Parathyroid adenoma (tissue), 2 donors: Measurements from ENCODE around the gene DCLK1.

Experiments used
- H2AFZ ChIP-seq: fragments of 300-600 bp; sonication (generic); one replicate; pipeline ENCODE4 v1.7.0; 2017; ENCODE audit warnings: antibody characterized with exemption, mild to moderate bottlenecking
- H3K27ac ChIP-seq: fragments of 300-600 bp; sonication (generic); one replicate; pipeline ENCODE4 v1.7.0; 2017
- H3K27me3 ChIP-seq: fragments of 300-600 bp; sonication (generic); one replicate; pipeline ENCODE4 v1.7.0; 2017; ENCODE audit warnings: low read length; ENCODE audit not compliant: control insufficient read depth, insufficient read depth
- H3K36me3 ChIP-seq: fragments of 300-600 bp; sonication (generic); one replicate; pipeline ENCODE4 v1.7.0; 2017; ENCODE audit warnings: low read length; ENCODE audit not compliant: control insufficient read depth, insufficient read depth
- H3K4me1 ChIP-seq: fragments of 300-600 bp; sonication (generic); one replicate; pipeline ENCODE4 v1.7.0; 2017; ENCODE audit warnings: control low read depth
- H3K4me2 ChIP-seq: fragments of 300-600 bp; sonication (generic); one replicate; pipeline ENCODE4 v1.7.0; 2017; ENCODE audit warnings: low read length
- H3K4me3 ChIP-seq: fragments of 300-600 bp; sonication (generic); one replicate; pipeline ENCODE4 v1.7.0; 2017; ENCODE audit warnings: low read depth, low read length
- H3K79me2 ChIP-seq: fragments of 300-600 bp; sonication (generic); one replicate; pipeline ENCODE4 v1.7.0; 2017; ENCODE audit warnings: control low read depth
- H3K9ac ChIP-seq: fragments of 300-600 bp; sonication (generic); one replicate; pipeline ENCODE4 v1.7.0; 2017; ENCODE audit warnings: mild to moderate bottlenecking
- H3K9me3 ChIP-seq: fragments of 300-600 bp; sonication (generic); one replicate; pipeline ENCODE4 v1.7.0; 2017; ENCODE audit warnings: low read length; ENCODE audit not compliant: control insufficient read depth
- TF ChIP-seq, protein P1 (sequence below): fragments of 300-600 bp; sonication (generic); IDR thresholded peaks from one replicate; pipeline ENCODE4 v1.7.0; 2017; ENCODE audit warnings: antibody characterized with exemption, mild to moderate bottlenecking
- donor health status: primary hyperparathyroidism.

The DCLK1 gene

DNA sequence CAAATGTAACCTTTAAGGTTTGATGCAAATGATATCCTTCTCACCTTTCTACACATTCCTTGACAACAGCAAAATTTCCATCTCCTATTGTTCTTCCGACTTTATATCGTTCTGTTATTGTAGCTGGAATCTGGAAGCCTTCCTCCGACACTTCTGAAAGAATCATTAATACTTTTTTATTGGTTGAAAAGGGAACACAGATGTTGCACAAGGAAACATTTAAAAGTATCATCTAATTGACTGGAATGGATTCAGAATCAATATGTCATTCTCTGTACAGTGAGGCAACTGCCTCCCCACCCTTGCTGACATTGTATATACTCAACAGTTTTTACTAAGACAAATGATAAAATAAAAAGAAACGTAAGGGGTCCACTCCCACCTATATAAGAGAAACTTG lies 295.2 kb downstream of the DCLK1 start:
- no peaks in the 10 kb centered on the region for H3K9me3 ChIP-seq
- H3K4me2 ChIP-seq: no peak overlapping the region
- no peaks in the 10 kb centered on the region for H3K4me1 ChIP-seq
- H3K36me3 ChIP-seq: no peaks in the 10 kb centered on the region
- H3K79me2 ChIP-seq: no peaks in the 10 kb centered on the region
- TF ChIP-seq, protein P1, sequence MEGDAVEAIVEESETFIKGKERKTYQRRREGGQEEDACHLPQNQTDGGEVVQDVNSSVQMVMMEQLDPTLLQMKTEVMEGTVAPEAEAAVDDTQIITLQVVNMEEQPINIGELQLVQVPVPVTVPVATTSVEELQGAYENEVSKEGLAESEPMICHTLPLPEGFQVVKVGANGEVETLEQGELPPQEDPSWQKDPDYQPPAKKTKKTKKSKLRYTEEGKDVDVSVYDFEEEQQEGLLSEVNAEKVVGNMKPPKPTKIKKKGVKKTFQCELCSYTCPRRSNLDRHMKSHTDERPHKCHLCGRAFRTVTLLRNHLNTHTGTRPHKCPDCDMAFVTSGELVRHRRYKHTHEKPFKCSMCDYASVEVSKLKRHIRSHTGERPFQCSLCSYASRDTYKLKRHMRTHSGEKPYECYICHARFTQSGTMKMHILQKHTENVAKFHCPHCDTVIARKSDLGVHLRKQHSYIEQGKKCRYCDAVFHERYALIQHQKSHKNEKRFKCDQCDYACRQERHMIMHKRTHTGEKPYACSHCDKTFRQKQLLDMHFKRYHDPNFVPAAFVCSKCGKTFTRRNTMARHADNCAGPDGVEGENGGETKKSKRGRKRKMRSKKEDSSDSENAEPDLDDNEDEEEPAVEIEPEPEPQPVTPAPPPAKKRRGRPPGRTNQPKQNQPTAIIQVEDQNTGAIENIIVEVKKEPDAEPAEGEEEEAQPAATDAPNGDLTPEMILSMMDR: no peak
- H3K27ac ChIP-seq: no peak overlapping the region
- H3K27me3 ChIP-seq: no peaks in the 10 kb centered on the region
- no peak overlapping the region for H3K4me3 ChIP-seq
- H3K9ac ChIP-seq: no peak overlapping the region
- H2AFZ ChIP-seq: no peak overlapping the region

DNA sequence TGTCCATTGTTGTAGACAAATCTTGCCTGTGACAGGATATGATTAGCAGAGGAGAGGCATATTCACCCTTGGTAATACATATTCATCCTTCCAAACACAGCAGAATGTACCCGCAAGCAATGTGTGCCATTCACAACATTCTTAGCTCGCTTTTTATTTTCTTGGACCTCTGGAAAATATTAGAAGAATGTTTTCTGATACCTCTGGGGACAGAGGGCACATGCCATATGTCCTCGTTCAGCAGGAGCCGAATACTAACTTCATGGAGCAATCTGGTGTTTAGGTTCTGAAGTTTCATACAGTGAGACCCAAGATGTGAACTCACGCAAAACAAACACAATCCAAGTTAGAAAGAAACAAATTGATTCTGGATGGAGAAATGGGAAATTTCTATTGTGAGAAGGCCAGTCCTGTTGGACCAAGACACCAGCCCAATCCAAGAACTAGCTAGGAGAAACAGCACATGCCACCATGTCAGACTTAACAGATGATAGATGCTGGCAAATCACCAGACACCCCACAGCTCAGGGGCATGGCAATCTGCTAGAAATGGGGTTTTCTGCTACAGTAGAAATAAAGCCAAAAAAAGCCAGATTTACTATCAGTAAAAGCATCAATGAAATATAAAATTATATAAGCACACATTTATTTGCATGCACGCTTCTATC lies 297.4 kb downstream of the DCLK1 start:
- Histone ChIP-seq H3K4me3 (no peak overlapping the region), H3K9me3 (no peaks in the 10 kb centered on the region), H3K27ac (no peak overlapping the region), H3K4me2 (no peak overlapping the region), H3K9ac (no peak overlapping the region), H2AFZ (no peak overlapping the region), H3K36me3 (no peaks in the 10 kb centered on the region), H3K27me3 (no peaks in the 10 kb centered on the region), H3K79me2 (no peaks in the 10 kb centered on the region), H3K4me1 (no peaks in the 10 kb centered on the region)
- TF ChIP-seq, protein P1: no peak

DNA sequence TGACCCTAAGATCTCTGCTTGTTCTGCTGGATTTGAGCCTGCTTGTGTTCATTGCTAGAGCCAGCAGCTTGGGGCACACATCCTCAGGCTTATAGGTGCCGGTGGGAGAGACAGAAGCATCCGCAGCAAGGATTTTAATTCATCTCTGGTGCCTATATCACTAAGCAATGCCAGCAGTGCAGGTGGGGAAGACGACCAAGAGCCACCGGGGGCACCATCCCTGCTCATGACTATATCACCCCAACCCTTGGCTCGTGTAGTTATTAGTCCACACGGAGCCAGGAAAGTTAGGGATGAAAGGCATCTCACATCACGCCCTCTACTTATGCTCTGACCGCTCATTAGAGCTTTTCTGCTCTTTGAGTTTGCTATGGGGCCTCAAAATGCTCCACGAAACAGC lies 298.2 kb downstream of the DCLK1 start:
- H3K79me2 ChIP-seq: no peaks in the 10 kb centered on the region
- no peak overlapping the region for H3K27ac ChIP-seq

DNA sequence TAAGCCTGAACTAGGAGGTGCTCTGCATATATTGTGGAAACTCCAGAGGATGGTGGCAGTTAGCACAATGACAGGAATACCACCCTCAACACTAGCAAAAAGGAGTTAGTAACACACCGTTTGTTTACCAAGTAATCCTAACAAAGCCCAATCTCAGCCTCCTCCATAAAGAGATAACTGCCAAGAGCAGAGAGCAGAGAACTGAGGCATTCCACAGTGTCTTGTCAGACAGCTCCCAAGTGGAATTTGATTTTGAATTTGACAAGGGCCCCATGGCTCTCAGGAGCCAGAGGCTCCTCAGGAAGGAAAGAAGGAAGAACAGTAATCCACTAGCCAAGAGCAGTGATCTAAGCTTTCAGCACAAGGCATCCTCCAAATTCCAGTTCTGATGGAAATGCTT lies 298.6 kb downstream of the DCLK1 start:
- TF ChIP-seq, protein P1: no peak
- no peak overlapping the region for H3K4me3 ChIP-seq

More for the DNA sequence above, 298.2 kb downstream of the DCLK1 start:
- Histone ChIP-seq H3K27me3 (no peaks in the 10 kb centered on the region), H3K4me1 (no peaks in the 10 kb centered on the region), H3K9ac (no peak overlapping the region), H2AFZ (no peak overlapping the region), H3K4me2 (no peak overlapping the region), H3K36me3 (no peaks in the 10 kb centered on the region), H3K4me3 (no peak overlapping the region), H3K9me3 (no peaks in the 10 kb centered on the region)
- TF ChIP-seq, protein P1: no peak

DNA sequence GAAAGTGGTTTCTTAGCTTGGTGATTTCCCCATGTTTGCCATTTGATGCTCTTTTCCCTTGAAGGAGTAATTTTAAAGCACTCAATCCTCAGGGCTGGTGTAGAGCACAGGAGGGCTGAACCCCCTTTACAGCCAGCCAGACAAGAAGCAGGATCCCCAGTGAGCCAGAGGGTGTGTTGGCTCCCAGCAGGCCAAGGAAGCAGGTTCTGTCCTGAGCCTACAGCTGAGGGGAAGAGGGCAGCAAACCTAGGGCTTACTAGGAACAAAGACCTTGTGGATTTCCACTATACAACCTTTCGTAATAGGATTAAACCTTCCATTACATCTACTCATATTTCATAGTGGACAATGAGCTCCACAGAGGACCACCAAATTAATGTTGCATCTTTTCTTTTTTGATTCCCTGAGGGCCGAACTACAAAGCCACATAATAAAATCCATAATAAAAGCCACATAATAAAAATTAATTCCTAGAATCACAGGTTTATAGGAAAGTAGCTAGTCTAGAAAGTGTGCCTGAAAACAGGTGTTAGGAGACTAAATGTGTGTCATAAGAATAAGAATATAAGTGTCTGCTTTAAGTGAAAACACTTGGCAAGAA lies 300.2 kb downstream of the DCLK1 start:
- Histone ChIP-seq H3K4me1 (no peaks in the 10 kb centered on the region), H3K27ac (no peak overlapping the region), H3K9ac (no peak overlapping the region), H3K79me2 (no peaks in the 10 kb centered on the region), H3K4me2 (no peak overlapping the region), H3K27me3 (no peaks in the 10 kb centered on the region), H3K4me3 (no peak overlapping the region), H3K9me3 (no peaks in the 10 kb centered on the region), H3K36me3 (no peaks in the 10 kb centered on the region), H2AFZ (no peak overlapping the region)
- TF ChIP-seq, protein P1: no peak

More for the DNA sequence above, 298.6 kb downstream of the DCLK1 start:
- Histone ChIP-seq H3K36me3 (no peaks in the 10 kb centered on the region), H3K4me1 (no peaks in the 10 kb centered on the region), H3K27me3 (no peaks in the 10 kb centered on the region), H3K27ac (no peak overlapping the region), H3K4me2 (no peak overlapping the region), H3K9me3 (no peaks in the 10 kb centered on the region), H3K79me2 (no peaks in the 10 kb centered on the region), H2AFZ (no peak overlapping the region), H3K9ac (no peak overlapping the region)
